Breast epithelium (tissue), 4 donors: ENCODE measurements around the gene RBAK. TPM values are rescaled to one million over a fixed set of nuclear protein-coding genes. Genes with fewer than 3 reads are reported as not detected.
"Not testable (repeated sequence)": the region's sequence is repeated elsewhere in the genome, so short reads cannot be mapped to it uniquely, and the experiment has no call there.

Experiments
- DNase-seq, 2 donors: peaks; one replicate each; pipeline ENCODE4 v3.0.0-alpha.2; 2019; ENCODE audit warnings: low spot score in 2 of 2
- H3K27ac ChIP-seq, 2 donors: fragments of 200-600 bp; sonication (generic) in 1 of 2; one replicate each; pipeline ENCODE4 v1.5.1; 2016 to 2019; ENCODE audit warnings: mild to moderate bottlenecking in 1 of 2
- H3K27me3 ChIP-seq, 2 donors: fragments of 200-600 bp; sonication (generic) in 1 of 2; one replicate each; pipeline versions ENCODE4 v1.5.1 to v1.6.0; 2017 to 2019; ENCODE audit warnings: control low read depth in 1 of 2, mild to moderate bottlenecking in 1 of 2
- H3K36me3 ChIP-seq: fragments of 200-600 bp; one replicate; pipeline ENCODE4 v1.5.1; 2019
- H3K4me1 ChIP-seq, 2 donors: fragments of 200-600 bp; sonication (generic); one replicate each; pipeline ENCODE4 v1.5.1; 2016 to 2019; ENCODE audit warnings: control low read depth in 1 of 2
- H3K4me3 ChIP-seq, 3 donors: fragments of 200-600 bp; sonication (generic); 1 replicate in 2 of 3; 2 replicates in 1 of 3; pipeline ENCODE4 v1.5.1; 2016 to 2019; ENCODE audit warnings: mild to moderate bottlenecking in 3 of 3, moderate library complexity in 2 of 3
- H3K9me3 ChIP-seq, 2 donors: fragments of 200-600 bp; sonication (generic) in 1 of 2; one replicate each; pipeline ENCODE4 v1.5.1; 2016 to 2019; ENCODE audit warnings: control low read depth in 1 of 2
- POLR2A ChIP-seq: fragments of 450-650 bp; IDR thresholded peaks from one replicate; pipeline ENCODE4 v1.6.1; 2016; ENCODE audit warnings: antibody characterized with exemption, mild to moderate bottlenecking, moderate library complexity
- POLR2AphosphoS5 ChIP-seq, 3 donors: sonication (generic); formaldehyde crosslinking; IDR thresholded peaks; one replicate each; pipeline ENCODE4 v1.6.1; 2017; ENCODE audit warnings: antibody characterized with exemption in 3 of 3
- intact Hi-C: fragments of 100-400 bp; cut with DNase I; formaldehyde crosslinking; loops from one replicate; pipeline ENCODE4 v1.15.1; 2023; ENCODE audit warnings: low total_unique reads
- total RNA-seq, 3 donors: library from RNA; depleted of rRNA; stranded (reverse); fragments of >200 nt; gene quantifications; one replicate each; pipeline ENCODE4 v1.1.0, GENCODE V29; 2016
- TF ChIP-seq, protein P1 (sequence below), 3 donors: fragments of 450-650 bp; IDR thresholded peaks; one replicate each; pipeline ENCODE4 v1.5.1; 2016 to 2017; ENCODE audit warnings: antibody characterized with exemption in 3 of 3, mild to moderate bottlenecking in 3 of 3, moderate library complexity in 3 of 3

The RBAK gene
- total RNA-seq, 3 donors from 2014 or later, result 10.2 to 17.0 (median 12.8) TPM

GRCh38 chr7:5041047-5041446 lies 4.6 kb upstream of the RBAK start:
- no peaks in the 10 kb centered on the region for H3K4me1 ChIP-seq
- intact Hi-C loops, result no loop called here
- no peaks in the 10 kb centered on the region for H3K36me3 ChIP-seq
- H3K9me3 ChIP-seq, result no peaks in the 10 kb centered on the region
- H3K27me3 ChIP-seq, result no peaks in the 10 kb centered on the region
- no peak overlapping the region for H3K27ac ChIP-seq
- DNase-seq, result no peak
- H3K4me3 ChIP-seq, result no peak overlapping the region
- TF ChIP-seq POLR2A (no peak), POLR2AphosphoS5 (IDR thresholded peaks at IDR 0.05) (no peak)
- TF ChIP-seq, protein P1, sequence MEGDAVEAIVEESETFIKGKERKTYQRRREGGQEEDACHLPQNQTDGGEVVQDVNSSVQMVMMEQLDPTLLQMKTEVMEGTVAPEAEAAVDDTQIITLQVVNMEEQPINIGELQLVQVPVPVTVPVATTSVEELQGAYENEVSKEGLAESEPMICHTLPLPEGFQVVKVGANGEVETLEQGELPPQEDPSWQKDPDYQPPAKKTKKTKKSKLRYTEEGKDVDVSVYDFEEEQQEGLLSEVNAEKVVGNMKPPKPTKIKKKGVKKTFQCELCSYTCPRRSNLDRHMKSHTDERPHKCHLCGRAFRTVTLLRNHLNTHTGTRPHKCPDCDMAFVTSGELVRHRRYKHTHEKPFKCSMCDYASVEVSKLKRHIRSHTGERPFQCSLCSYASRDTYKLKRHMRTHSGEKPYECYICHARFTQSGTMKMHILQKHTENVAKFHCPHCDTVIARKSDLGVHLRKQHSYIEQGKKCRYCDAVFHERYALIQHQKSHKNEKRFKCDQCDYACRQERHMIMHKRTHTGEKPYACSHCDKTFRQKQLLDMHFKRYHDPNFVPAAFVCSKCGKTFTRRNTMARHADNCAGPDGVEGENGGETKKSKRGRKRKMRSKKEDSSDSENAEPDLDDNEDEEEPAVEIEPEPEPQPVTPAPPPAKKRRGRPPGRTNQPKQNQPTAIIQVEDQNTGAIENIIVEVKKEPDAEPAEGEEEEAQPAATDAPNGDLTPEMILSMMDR (IDR thresholded peaks at IDR 0.05), result no peak

DNA sequence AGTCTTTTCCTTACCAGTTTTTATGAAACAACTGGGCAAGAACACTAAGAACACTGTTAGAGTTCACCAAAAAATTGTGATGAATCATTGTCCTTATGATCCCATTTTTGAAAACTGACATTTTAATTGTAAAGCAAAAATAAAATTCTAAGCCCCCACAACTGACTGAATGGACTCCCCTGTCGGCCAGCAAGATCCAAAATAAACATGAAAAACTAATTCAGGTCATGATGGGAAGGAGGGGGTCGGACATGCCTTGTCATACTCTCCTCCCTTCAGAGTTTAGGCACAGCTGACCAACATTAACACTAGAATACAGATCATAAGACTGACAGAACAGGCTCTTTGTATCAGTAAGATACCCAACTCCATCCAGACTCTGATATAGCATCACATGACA lies 2.0 kb upstream of the RBAK start:
- Histone ChIP-seq H3K27me3 (no peaks in the 10 kb centered on the region), H3K9me3 (no peaks in the 10 kb centered on the region), H3K36me3 (no peaks in the 10 kb centered on the region), H3K27ac (no peak overlapping the region), H3K4me1 (no peaks in the 10 kb centered on the region), H3K4me3 (no peak overlapping the region)
- intact Hi-C loops, result no loop called here
- TF ChIP-seq, protein P1 (IDR thresholded peaks at IDR 0.05), result no peak
- no peak for TF ChIP-seq POLR2A
- no peak for TF ChIP-seq POLR2AphosphoS5 (IDR thresholded peaks at IDR 0.05)
- no peak for DNase-seq

DNA sequence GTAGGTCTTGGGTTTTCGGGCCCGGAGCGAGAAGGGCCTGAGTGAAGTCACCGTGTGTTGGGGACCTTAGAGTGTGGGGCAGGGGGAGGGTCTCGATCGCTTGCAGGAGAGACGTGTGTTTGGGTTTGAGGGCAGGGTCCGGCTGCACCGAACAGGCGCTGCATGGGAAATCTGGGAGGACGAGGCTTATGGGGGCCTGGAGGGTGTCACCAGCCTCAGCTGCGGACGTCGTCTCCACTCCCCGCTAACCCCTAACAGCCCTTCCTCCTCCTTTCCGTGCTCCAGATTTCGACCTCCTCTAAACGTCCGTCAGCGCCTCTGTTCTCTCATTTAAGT lies 705 bp downstream of the RBAK start:
- peak overlapping the region; percentile 81 to 88 (median 86) for H3K4me3 ChIP-seq
- H3K27ac ChIP-seq, result peak overlapping the region; percentile 85 to 91
- peaks cover 0 to 12% of the 10 kb centered on the region in 2 donors for H3K9me3 ChIP-seq
- DNase-seq, H3K4me1 ChIP-seq, H3K27me3 ChIP-seq, intact Hi-C loops, H3K36me3 ChIP-seq: not testable (repeated sequence)

GRCh38 chr7:5047127-5047526 lies 1.5 kb downstream of the RBAK start:
- DNase-seq, H3K36me3 ChIP-seq, intact Hi-C loops, H3K4me1 ChIP-seq, H3K27me3 ChIP-seq, H3K27ac ChIP-seq: not testable (repeated sequence)
- Histone ChIP-seq H3K4me3 (peak overlapping the region in 1 of 3 donors; percentile 88), H3K9me3 (peaks cover 0 to 18% of the 10 kb centered on the region in 2 donors)

DNA sequence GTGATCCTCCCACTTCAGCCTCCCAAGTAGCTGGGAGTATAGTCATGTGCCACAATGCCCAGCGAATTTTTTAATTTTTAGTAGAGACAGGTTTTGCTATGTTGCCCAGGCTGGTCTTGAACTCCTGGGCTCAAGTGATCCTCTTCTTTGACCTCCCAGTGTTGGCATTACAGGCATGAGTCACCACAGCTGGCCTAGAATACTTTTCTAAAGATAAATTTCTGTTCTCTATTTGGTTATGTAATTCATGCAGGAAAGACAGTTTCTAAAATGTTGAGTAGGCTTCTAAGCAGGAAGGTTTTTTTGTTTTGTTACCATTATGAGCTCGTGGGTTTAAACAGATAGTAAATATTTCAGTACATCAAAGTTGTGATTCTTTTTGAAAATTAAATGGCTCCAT lies 5.0 kb downstream of the RBAK start:
- TF ChIP-seq POLR2AphosphoS5 (IDR thresholded peaks at IDR 0.05), result no peak
- no peak for TF ChIP-seq POLR2A
- TF ChIP-seq, protein P1 (IDR thresholded peaks at IDR 0.05), result no peak
- no peaks in the 10 kb centered on the region for H3K4me1 ChIP-seq
- intact Hi-C loops, result no loop called here
- no peaks in the 10 kb centered on the region for H3K36me3 ChIP-seq
- no peaks in the 10 kb centered on the region for H3K27me3 ChIP-seq
- H3K9me3 ChIP-seq, result peaks cover 11 to 48% of the 10 kb centered on the region in 2 donors
- H3K27ac ChIP-seq, result no peak overlapping the region
- H3K4me3 ChIP-seq, result no peak overlapping the region
- no peak for DNase-seq

DNA sequence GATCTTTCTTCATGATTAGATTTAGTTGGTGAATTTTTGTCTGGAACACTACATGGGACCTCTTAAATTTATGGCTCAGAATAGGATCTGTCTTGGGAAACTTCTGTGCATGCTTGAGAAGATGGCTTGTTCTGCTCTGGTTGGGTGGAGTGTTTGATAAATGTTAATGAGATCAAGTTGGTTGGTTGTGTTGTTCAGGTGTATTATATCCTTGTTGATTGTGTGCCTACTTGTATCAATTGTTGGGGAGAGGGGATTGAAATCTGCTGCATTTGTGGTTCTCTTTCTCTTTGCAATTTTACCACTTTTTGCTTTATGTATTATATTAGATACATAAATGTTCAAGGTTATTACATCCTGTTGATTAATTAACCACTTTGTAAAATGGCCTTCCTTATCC lies 6.1 kb downstream of the RBAK start:
- H3K36me3 ChIP-seq, intact Hi-C loops, H3K4me1 ChIP-seq: not testable (repeated sequence)

GRCh38 chr7:5053175-5053574 lies 7.5 kb downstream of the RBAK start:
- peaks cover 7% of the 10 kb centered on the region for H3K36me3 ChIP-seq
- H3K27me3 ChIP-seq, result no peaks in the 10 kb centered on the region
- TF ChIP-seq POLR2A, result no peak
- TF ChIP-seq, protein P1 (IDR thresholded peaks at IDR 0.05), result no peak
- no peak for TF ChIP-seq POLR2AphosphoS5 (IDR thresholded peaks at IDR 0.05)
- no peak overlapping the region for H3K4me3 ChIP-seq
- peaks cover 18 to 50% of the 10 kb centered on the region in 2 donors for H3K9me3 ChIP-seq
- H3K4me1 ChIP-seq, result no peaks in the 10 kb centered on the region
- H3K27ac ChIP-seq, result no peak overlapping the region
- no peak for DNase-seq
- intact Hi-C loops, result no loop called here

More for the DNA sequence above, 6.1 kb downstream of the RBAK start:
- H3K4me3 ChIP-seq, H3K27ac ChIP-seq, H3K27me3 ChIP-seq, DNase-seq: not testable (repeated sequence)
- H3K9me3 ChIP-seq, result peaks cover 11 to 50% of the 10 kb centered on the region in 2 donors
